Activated effector memory CD4-positive, alpha-beta T cell treated with Interleukin-2 at 50 U/mL for 16 hours (primary cell): ENCODE data around the gene NATD1.
A peak's percentile ranks its signal among the peaks of the same experiment; 100 is the strongest.
"Not testable (repeated sequence)": the region's sequence is repeated elsewhere in the genome, so short reads cannot be mapped to it uniquely, and the experiment has no call there.

Experiments used
- DNase-seq: peaks from one replicate; pipeline ENCODE4 v3.0.0-alpha.2; 2020

NATD1 gene

GRCh38 chr17:21214015-21214776, 39.0 kb downstream of the NATD1 start, which contains the start of gene TMEM11:
Gene TMEM11, minus strand, starts transcription at chr17:21214161. Its CDS starts 9 bp downstream, at chr17:21214152.
- peak; percentile 92 for DNase-seq

- DNase-seq: no peak
Observed at GRCh38 chr17:21213638-21214014, 39.6 kb downstream of the NATD1 start.

GRCh38 chr17:21212826-21213637, 40.2 kb downstream of the NATD1 start:
- DNase-seq: no peak

GRCh38 chr17:21211825-21212479, 41.3 kb downstream of the NATD1 start:
- DNase-seq: no peak

GRCh38 chr17:21210411-21211076, 42.7 kb downstream of the NATD1 start:
- no peak for DNase-seq

- no peak for DNase-seq
Observed at GRCh38 chr17:21209511-21210175, 43.6 kb downstream of the NATD1 start.

GRCh38 chr17:21208352-21208751, 44.9 kb downstream of the NATD1 start:
- DNase-seq: no peak

- DNase-seq: no peak
Observed at GRCh38 chr17:21204935-21205334, 48.3 kb downstream of the NATD1 start.

GRCh38 chr17:21202512-21202911, 50.7 kb downstream of the NATD1 start:
- DNase-seq: no peak

GRCh38 chr17:21201874-21202273, 51.3 kb downstream of the NATD1 start:
- no peak for DNase-seq

- DNase-seq: no peak
Observed at GRCh38 chr17:21201298-21201595, 52.0 kb downstream of the NATD1 start.

GRCh38 chr17:21200590-21201297, 52.5 kb downstream of the NATD1 start:
- DNase-seq: no peak

GRCh38 chr17:21199856-21200255, 53.4 kb downstream of the NATD1 start:
- no peak for DNase-seq

GRCh38 chr17:21199311-21199710, 53.9 kb downstream of the NATD1 start:
- no peak for DNase-seq

GRCh38 chr17:21198411-21198810, 54.8 kb downstream of the NATD1 start:
- no peak for DNase-seq

GRCh38 chr17:21196126-21196525, 57.1 kb downstream of the NATD1 start:
- DNase-seq: no peak

- DNase-seq: no peak
Observed at GRCh38 chr17:21194703-21195102, 58.5 kb downstream of the NATD1 start.

GRCh38 chr17:21194226-21194625, 59.0 kb downstream of the NATD1 start:
- no peak for DNase-seq

GRCh38 chr17:21193031-21193430, 60.2 kb downstream of the NATD1 start:
- DNase-seq: no peak

- DNase-seq: not testable (repeated sequence)
Observed at GRCh38 chr17:21192414-21192813, 60.8 kb downstream of the NATD1 start.

GRCh38 chr17:21191698-21192097, 61.5 kb downstream of the NATD1 start:
- no peak for DNase-seq

- no peak for DNase-seq
Observed at GRCh38 chr17:21190078-21190477, 63.1 kb downstream of the NATD1 start.
